ENCODE results near the gene KCNK2.
"Not testable (repeated sequence)": the region's sequence is repeated elsewhere in the genome, so short reads cannot be mapped to it uniquely, and the experiment has no call there.

KCNK2 gene

DNA sequence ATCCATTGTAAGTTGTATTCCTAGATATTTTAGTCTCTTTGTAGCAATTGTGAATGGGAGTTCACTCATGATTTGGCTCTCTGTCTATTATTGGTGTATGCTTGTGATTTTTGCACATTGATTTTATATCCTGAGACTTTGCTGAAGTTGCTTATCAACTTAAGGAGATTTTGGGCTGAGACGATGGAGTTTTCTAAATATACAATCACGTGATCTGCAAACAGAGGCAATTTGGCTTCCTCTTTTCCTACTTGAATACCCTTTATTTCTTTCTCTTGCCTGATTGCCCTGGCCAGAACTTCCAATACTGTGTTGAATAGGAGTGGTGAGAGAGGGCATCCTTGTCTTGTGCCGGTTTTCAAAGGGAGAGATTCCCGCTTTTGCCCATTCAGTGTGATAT lies 80.6 kb downstream of the KCNK2 start:
- not testable (repeated sequence) for DNase-seq

DNA sequence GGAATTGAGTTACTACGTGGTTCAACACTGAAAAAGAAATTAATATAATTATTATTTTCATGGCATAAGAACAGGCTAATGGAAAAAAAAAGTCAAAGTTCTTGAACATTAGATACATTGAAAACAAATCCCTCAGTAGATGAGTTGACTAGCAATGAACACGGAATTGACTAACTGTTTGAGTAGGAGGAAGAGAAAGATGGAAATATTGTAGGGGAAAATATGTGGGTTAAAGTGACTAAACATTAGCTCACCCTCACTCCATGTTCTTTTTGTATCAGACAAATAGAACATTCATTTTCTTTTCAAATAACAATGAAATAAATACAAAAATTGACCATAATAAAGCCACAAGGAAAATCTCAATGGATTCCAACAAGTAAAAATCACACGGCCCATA lies 84.3 kb downstream of the KCNK2 start:
- no peak for DNase-seq

DNA sequence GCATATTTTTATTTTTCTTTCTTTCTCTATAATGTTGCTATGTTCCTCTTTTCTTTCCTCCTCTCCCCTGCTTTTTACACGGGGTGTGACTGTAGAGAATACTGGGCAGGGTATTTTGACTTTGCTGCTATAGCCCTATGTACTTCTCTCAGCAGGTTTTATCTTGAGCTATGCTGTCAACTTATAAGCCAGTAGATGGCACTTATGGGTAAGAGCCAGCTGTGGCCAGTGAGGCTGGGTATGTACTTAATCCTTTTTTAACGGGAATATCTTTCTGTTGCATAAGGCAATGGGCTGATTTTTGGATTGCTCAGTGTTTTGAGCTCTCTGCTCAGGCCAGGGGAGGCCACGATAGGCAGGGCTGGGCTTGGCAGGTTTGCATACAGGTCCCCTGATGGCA lies 99.0 kb downstream of the KCNK2 start:
- no peak for DNase-seq

DNA sequence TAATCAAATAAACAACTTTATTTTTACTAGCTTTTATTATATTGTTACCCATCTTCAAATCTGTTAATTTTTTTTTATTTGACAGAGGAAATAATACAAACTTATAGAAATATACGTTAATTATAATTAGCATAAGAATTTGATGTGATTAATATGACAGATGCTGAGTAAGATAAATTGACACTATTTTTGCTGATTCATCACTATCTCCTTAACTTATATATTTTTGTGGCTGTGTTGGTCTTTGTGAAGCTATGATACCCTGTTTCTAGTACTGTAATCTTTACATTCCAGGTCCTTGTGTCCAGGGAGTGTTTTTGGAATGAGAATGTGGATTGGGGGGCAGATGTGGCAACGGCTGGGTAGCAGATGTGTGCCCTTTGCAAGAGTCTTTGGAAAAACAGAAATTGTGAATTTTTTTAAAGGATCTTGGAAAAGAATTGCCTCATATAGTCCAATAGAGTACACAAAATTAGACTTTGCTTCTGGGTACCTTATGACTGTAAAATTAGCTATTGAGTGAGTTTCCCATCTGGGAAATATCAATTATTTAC lies 102.6 kb downstream of the KCNK2 start:
- no peak for DNase-seq

DNA sequence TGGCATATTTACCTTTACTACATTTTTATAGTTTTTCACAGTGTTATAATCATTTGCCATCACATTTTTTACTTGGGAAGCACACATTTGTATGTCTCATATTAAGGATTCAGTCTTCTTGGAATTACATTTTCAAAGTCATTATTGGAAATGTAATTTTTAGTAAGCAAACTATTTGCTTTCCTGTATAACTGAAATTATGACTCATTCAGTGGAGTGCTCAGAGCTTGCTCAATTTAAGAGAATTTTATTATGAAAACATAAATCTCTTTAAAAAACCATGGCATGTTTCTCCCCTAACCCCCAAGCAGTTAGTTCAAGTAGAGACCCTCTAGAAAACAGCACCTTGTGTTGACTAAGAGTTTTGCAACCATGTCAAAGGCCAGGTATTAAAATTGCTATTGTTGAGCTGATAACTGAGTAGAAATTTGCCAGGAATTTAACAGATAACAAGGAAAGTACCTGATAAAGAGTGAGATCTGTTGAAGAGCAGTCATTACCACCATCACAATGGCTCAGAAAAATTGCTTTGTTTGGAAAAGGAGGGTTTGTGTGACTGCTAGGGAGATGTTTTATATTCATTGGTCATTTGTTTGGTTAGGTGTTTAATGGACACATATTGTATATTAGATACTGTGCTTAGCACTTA lies 105.9 kb downstream of the KCNK2 start:
- no peak for DNase-seq

DNA sequence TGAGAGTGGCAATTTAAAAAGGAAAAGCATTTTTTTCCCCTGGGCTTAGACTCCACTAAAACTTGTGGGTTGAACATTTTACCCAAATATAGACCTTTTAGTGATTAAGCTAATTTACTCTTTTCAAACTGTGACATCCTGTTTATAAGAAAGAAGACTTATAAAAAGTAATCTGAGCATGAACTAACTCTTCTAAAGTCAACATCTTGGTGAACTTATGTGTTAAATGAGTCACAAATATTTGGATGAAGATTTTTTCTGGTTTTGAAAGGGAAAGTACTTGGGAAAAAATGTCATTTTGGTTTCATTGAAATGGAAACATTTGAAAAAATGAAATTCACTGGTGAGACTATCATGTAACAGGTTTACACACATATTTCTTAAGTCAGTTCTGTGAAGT lies 109.8 kb downstream of the KCNK2 start:
- DNase-seq, result no peak

DNA sequence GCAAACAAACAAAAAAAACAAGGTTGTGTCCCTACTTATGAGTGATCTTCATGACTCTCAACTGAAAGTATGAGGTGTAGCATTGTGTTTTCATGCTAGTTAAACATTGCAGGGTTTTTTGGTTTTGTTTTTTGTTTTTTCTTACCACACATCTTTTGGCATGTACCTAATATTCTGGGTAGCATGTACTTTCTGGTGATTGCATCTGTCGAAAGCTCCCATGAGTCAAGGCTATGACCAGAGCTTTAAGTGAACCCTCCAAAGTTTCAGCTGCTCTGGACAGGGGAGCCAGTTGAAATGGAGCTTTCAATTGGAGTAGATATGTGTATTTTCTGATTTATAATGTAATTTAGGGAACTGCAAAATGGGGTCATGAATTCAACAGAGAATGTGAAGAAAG lies 115.5 kb downstream of the KCNK2 start:
- DNase-seq, result no peak

DNA sequence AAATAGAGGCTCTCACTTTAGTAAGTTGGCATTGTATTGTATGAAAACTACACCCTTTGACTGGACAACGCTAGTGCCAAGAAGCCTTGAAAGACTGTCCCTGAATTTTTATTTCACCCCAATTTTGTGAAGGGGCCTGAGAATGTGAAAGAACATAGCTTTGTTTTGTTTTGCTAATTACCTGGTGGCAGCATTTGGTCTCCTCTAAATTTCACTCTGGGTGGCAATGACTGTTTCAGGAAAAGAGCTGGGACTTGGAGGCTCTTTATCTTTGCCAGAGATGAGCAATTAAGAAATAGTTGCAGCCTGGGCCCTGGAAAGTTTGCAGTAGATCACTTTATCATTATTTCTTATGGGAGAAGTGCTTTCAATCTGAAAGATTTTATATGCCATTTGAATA lies 117.6 kb downstream of the KCNK2 start:
- no peak for DNase-seq

DNA sequence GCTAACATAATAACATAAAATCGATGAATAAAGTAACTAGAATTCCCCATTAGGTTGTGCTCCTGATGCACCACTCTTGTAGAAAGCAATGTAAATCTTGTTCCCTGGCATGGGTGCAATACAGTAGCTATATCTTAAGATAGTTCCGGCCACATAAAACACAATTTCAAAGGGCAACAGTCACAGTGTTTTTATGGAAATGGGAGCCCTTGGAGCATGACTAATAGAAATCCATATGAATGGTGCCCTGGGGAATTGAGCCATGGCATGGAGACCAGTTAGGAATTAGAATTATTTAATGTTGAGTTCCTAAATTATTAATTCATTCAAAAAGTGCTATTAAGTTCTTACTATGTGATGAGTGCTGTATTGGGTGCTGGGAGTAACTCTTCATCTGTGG lies 118.7 kb downstream of the KCNK2 start:
- DNase-seq, result no peak

DNA sequence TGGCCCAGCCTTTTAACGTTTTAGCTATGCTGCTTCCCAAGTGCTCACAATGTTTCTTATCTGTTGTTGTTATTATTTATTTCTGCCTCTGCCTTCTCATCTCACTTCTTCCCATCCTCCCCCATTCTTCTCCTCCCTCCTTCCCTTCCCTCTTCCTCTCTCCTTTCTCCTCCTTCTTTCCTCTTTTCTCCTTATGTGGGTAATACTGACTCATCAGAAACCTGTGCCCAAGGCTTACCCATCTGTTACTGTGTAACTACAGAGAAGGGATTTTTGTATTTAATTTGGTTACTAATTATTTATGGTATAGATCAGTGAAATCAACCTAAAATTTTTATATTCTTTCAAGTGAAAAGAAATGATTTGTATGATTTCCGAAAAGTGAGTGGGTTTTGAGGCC lies 120.3 kb downstream of the KCNK2 start:
- no peak for DNase-seq

DNA sequence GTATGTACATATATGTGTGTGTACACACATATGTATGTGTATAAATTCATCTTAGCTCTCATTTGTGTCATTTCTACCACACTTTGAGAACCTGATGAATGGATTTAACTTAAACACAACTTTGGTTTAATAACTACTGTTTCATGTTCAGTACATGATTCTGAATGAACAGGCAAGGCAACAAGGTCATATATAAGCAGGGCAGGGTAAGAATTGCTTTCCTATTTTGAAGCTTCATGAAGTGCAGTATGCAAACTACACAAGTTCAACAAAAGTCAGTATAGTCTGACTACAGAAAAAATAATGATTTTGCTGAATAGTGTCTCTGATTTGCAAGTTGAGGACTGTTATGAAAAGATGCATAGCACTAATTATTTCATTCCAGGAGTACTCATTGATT lies 127.6 kb downstream of the KCNK2 start:
- no peak for DNase-seq

DNA sequence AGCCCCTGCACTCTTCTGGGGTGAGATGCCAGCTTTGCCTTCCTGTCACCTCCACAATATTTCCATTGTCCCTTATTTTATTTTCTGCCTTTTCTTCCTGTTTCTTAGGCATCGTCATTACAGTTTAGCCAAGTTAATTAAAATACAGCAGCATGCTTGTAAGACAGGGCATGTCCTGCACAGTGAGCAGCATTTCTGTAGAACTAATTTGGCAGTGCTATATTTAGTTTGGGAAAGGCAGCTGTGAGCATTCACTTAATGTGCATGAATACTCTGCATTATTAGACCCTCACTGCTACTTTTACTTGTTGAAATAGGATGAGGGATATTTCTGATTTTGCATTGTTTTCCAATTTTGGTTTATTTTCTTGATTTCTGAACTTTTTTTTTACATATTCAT lies 133.3 kb downstream of the KCNK2 start:
- no peak for DNase-seq

DNA sequence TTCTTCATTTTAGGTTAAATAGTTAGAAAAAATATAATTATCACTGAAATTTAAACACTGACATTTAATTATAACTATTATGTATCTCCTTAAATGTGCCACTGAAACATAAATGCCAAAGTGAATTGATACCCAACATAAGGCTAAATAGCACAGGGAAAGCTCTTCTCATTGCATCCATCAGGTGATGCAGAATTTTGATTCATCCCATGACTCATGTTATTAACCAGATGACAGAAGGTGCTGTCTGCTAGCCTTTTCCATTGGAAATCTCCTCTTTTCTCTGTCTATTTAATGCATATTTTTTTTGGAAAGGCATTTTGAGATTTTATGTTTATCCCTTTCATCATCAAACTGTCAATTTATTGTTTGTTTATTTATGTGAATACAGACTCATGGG lies 136.8 kb downstream of the KCNK2 start:
- no peak for DNase-seq

DNA sequence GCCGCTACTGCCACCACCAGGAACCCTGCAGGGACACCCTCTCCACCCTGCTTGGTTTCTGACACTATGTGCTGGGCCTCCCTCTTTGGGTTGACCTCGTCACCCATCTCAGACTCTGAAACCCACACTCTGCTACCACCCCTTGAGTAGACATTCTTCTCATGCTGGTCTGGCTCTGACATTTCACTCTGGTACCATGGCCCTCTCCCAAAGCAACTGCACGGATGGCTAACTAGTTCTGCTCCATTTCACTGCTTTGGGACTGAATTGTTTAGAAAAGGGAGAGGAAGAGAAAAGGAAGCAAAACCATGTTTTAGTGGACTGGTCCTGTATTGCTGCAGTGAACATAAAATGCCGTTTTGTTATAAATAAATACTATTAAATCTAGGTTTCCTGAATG lies 137.8 kb downstream of the KCNK2 start:
- no peak for DNase-seq

DNA sequence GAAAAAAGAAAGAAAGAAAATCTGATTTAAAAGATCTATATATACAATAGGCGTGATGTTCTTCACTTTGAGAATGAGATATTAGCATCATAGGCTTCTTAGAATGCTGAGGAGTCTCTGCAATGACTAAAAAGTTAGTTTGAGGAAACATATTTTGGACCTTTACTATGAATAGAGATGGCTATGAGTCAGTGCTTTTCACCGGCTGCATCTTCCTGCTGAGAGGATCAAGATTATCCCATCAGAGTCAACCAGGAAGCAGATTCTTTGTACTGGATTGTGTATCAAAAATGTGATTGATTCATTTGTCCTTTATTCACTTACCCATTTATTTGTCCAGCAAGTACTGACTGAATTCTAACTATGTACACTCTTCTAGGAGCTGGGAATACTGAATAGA lies 144.2 kb downstream of the KCNK2 start:
- no peak for DNase-seq

DNA sequence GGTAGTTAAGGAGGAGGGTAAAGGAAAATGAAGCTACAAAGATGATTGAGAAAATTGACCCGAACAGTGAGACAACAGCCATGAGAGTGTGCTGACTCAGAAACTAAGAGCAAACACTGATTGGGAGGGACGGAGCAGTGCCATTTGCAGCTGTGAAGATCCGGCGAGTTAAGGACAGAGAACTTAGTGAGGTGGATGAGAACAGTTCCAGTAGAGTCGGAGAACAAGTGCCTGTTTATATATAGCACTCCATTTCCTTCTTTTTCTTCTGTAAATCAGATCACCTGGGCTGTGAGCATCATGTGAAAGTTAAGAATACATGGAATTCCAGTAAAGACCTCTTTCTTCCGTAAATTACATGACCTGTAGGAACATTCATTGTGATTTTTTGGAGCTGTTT lies 145.7 kb downstream of the KCNK2 start:
- DNase-seq, result no peak

DNA sequence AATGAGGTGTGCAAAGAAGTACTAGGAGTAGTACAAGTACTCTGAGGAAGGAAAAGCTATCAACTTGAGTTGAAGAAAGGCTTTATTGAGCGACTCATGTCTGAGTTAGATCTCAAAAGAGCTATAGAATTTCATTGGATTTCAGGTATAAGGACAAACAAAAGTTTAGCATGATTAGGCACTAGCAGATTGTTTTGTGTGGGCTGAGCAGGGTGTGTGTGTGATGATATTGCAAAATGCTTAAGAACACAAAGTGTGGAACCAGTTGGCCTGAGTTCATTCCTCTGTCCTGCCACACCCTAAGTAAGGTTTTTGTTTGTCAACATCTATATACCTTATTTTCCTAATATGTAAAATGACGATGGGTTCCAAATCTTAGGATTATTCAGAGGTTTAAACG lies 158.9 kb downstream of the KCNK2 start:
- no peak for DNase-seq

DNA sequence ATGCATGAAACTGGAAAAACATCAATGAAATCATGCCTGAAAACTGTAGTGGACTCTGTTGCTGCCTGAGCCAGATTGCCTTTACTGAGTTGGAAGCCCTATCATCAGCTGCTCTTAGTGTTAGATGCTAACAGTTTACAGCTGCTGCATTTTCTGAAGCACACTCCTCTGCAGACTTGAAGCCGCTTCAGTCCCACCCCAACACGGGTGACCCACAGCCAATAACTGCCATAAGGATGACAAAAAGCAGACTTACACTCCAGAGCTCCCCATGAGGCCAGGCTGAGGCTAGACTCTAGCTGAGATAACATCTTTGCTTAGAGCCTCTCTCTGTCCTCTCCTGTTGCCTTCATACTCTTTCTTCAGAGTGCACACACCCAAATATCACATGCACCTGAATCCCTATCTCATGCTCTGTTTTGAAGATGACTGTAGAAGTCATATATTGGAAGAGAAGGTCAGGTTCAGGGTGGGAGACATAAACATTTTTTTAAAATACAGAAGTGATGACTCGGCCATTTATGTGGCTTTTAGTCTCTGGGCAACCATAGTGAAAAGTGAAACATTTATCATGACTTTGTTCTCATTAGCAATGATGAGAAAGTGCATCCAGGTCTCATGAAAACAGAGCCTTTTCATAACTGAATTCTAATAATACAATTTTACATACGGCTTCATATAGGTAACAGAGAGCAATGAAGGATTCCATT lies 161.0 kb downstream of the KCNK2 start:
- DNase-seq, result no peak

DNA sequence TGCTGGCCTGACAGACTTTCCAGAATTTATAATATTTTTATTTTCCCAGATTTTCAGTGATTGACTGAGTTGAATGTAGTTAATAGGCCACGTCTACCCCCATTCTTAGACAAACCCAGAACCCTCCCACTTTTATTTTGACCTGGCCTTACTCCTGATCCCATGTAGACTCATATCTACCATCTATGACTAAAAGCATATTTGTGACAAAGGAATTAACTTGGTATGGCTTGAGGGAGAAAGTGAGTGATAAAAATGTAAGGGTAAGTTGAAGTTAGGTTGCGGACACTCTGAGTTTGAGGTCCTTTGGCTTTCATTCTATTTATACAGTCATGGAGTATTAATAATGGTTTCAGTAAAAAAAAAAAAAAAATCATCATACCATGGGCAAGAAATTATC lies 168.4 kb downstream of the KCNK2 start:
- no peak for DNase-seq

DNA sequence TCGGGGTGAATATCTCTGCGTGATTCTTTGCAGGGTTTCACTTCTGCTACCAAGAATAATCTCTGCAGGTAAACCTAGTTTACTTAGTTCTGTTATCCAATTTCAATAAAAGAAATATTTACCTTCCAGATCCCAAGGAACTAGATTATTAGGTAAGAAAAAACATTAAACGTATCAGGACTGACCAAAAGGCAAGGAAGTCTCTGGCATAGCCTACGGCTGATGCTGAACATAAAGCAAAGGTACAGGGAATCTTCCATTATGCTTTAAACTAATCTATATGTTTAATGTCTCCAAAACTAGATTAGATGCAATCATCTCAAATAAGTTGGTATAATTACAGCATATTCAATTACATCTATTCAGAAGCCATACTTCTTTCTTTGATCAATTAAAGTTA lies 168.9 kb downstream of the KCNK2 start:
- no peak for DNase-seq

DNA sequence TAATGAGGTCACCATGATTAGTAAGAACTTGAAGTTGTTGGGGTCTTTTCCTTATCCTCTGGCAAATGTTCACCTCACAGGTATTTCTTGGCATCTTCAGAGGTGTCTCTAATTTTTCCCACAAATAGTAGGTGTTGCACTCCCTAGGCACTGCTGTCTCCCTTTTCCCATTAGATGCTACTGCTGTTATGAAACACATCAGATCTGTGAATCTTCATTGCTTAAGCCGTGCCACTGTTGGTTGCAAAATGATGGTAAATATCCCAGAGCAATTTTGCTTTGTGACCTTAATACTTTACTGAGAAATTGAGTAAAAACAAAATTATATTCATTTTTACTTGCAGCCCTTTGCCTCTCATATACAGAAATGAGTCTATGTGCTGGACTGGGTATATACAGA lies 169.6 kb downstream of the KCNK2 start:
- no peak for DNase-seq

DNA sequence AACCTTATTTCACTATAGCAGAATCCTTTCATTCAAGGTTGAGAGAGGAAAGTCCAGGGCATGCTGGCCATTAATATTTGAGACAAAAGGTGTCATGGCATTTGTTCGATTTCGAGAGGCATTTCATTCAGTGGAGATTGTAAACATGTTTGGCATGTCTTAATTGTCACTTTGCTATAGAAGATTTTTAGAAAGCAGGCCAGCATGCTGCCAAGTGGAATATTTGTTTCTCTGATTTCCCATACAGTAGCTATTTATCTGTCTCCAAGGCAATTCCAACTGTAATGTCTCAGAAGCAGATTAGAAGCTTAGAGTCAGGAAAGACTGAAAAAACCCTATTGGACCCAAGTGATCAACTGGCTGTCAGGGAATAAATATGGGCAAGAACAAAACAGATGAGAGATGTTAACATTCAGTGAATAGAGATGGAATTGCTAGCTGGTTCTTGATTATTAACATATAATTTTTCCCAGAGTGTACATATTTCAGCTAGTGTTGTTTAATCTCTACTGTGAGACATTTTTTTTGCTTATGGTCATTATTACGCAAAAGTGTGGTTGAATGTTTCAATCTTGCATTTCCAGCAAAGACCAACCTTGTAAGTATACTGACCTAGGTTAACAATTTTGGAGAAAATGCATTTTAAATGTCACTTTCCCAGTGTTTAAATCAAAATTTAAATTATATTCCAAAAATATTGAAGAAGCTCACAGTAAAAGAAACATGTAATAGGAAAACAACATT lies 174.6 kb downstream of the KCNK2 start:
- no peak for DNase-seq

DNA sequence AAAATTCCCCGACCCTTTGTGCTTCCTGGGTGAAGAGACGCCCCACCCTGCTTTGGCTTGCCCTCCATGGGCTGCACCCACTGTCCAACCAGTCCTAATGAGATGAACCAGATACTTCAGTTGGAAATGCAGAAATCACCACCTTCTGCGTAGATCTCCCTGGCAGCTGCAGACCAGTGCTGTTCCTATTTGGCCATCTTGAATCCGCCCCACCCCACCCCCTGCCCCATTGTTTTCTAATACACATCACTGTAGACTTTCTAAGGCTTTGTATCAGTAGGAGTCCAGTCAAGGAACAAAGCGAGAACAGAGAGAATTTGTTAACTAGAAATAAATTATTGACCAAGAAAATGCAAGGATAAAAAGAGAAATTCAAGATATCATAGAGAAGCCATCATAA lies 178.2 kb downstream of the KCNK2 start:
- no peak for DNase-seq

DNA sequence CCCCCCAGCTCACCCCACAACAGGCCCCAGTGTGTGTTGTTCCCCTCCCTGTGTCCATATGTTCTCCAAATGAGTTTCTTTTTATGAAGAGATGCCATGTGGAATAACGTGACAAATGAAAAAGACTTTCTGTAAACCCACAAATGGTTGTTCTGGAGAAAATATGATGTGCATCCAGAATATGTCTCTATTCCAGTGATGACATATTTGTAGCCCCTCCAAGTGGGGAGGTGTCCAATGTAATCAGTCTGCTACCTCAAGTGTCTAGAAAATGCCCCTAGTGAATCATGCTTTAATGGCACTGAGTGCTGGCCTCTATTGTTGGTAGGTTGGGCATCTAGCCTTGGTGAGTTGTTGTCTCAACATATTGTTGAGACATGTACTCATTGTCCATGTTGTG lies 179.6 kb downstream of the KCNK2 start:
- DNase-seq, result no peak
